Activated CD4-positive, alpha-beta T cell treated with anti-CD3 and anti-CD28 coated beads for 4 hours (primary cell): ENCODE data around the gene BMP3.
A peak's percentile ranks its signal among the peaks of the same experiment; 100 is the strongest.
"Not testable (repeated sequence)": the region's sequence is repeated elsewhere in the genome, so short reads cannot be mapped to it uniquely, and the experiment has no call there.

Experiments used
- DNase-seq, 2 donors: peaks; one replicate each; pipeline ENCODE4 v3.0.0-alpha.2; 2020

Gene BMP3

GRCh38 chr4:81030061-81030980, at the start of gene BMP3:
Gene BMP3, plus strand, starts transcription at chr4:81030708. Its CDS starts 577 bp downstream, at chr4:81031285.
- DNase-seq: no peak

- no peak for DNase-seq
Observed at GRCh38 chr4:80986011-80986410, 44.5 kb upstream of the BMP3 start.

GRCh38 chr4:80989921-80990544, 40.5 kb upstream of the BMP3 start:
- DNase-seq: peak; percentile 9 to 25

GRCh38 chr4:80990851-80991250, 39.7 kb upstream of the BMP3 start:
- no peak for DNase-seq

GRCh38 chr4:80999943-81000342, 30.6 kb upstream of the BMP3 start:
- no peak for DNase-seq

GRCh38 chr4:81003597-81004111, 26.9 kb upstream of the BMP3 start:
- no peak for DNase-seq

- DNase-seq: no peak
Observed at GRCh38 chr4:81007417-81007816, 23.1 kb upstream of the BMP3 start.

GRCh38 chr4:81016566-81016965, 13.9 kb upstream of the BMP3 start:
- not testable (repeated sequence) for DNase-seq

- no peak for DNase-seq
Observed at GRCh38 chr4:81019006-81019405, 11.5 kb upstream of the BMP3 start.

GRCh38 chr4:81021142-81021944, 9.2 kb upstream of the BMP3 start:
- DNase-seq: no peak

- DNase-seq: no peak
Observed at GRCh38 chr4:81021981-81022380, 8.5 kb upstream of the BMP3 start.

- DNase-seq: no peak
Observed at GRCh38 chr4:81023484-81023883, 7.0 kb upstream of the BMP3 start.

- no peak for DNase-seq
Observed at GRCh38 chr4:81030981-81031791, 678 bp downstream of the BMP3 start.

GRCh38 chr4:81031796-81032551, 1.5 kb downstream of the BMP3 start:
- no peak for DNase-seq

- no peak for DNase-seq
Observed at GRCh38 chr4:81032771-81033684, 2.5 kb downstream of the BMP3 start.

GRCh38 chr4:81038636-81039350, 8.3 kb downstream of the BMP3 start:
- DNase-seq: no peak

GRCh38 chr4:81039351-81039972, 9.0 kb downstream of the BMP3 start:
- no peak for DNase-seq

GRCh38 chr4:81040012-81040659, 9.6 kb downstream of the BMP3 start:
- DNase-seq: peak in 1 of 2 donors; percentile 3
